Suprapubic skin (tissue), 4 donors: ENCODE data around the gene THRB.

Experiments used
- EP300 ChIP-seq: sonication (generic); formaldehyde crosslinking; IDR thresholded peaks from one replicate; pipeline ENCODE4 v1.6.1; 2017; ENCODE audit warnings: antibody characterized with exemption
- POLR2A ChIP-seq, 2 donors: fragments of 450-650 bp; IDR thresholded peaks; one replicate each; pipeline ENCODE4 v1.6.1; 2017; ENCODE audit warnings: antibody characterized with exemption in 2 of 2, mild to moderate bottlenecking in 2 of 2, moderate library complexity in 2 of 2
- POLR2AphosphoS5 ChIP-seq, 3 donors: sonication (generic); formaldehyde crosslinking; IDR thresholded peaks; one replicate each; pipeline ENCODE4 v1.6.1; 2017; ENCODE audit warnings: antibody characterized with exemption in 3 of 3
- TF ChIP-seq, protein P1 (sequence below), 2 donors: fragments of 200-600 bp in 1 of 2; fragments of 450-650 bp in 1 of 2; sonication (generic) in 1 of 2; IDR thresholded peaks; one replicate each; pipeline ENCODE4 v1.5.1; 2016 to 2019; ENCODE audit warnings: antibody characterized with exemption in 2 of 2, mild to moderate bottlenecking in 1 of 2, moderate library complexity in 1 of 2

DNA sequence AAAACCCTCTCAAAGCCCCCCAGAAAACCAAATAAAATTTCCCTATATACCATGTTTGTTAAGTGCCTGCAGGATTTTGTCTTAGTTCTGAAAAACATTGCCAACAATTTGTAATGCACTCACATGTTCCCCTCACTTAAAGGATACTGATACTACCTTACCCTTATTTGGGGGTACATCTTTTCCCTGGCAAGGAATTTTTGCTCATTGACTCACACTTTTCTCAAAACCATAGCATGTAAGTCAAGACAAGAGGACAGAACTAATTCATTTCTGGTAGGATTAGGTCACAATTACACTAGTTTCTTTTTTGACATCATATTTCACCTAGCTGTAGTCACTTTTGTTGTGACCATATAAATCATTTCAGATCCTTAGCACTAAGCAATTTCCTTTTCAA, 222.2 kb downstream of the THRB start:
- TF ChIP-seq, protein P1, sequence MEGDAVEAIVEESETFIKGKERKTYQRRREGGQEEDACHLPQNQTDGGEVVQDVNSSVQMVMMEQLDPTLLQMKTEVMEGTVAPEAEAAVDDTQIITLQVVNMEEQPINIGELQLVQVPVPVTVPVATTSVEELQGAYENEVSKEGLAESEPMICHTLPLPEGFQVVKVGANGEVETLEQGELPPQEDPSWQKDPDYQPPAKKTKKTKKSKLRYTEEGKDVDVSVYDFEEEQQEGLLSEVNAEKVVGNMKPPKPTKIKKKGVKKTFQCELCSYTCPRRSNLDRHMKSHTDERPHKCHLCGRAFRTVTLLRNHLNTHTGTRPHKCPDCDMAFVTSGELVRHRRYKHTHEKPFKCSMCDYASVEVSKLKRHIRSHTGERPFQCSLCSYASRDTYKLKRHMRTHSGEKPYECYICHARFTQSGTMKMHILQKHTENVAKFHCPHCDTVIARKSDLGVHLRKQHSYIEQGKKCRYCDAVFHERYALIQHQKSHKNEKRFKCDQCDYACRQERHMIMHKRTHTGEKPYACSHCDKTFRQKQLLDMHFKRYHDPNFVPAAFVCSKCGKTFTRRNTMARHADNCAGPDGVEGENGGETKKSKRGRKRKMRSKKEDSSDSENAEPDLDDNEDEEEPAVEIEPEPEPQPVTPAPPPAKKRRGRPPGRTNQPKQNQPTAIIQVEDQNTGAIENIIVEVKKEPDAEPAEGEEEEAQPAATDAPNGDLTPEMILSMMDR (IDR thresholded peaks at IDR 0.05): no peak
- TF ChIP-seq POLR2A (IDR thresholded peaks at IDR 0.05) (no peak), POLR2AphosphoS5 (IDR thresholded peaks at IDR 0.05) (no peak), EP300 (no peak)
